Erythroblast (primary cell): ENCODE results near the gene PC.

Experiments used
- GATA1 ChIP-seq: IDR thresholded peaks from 2 replicates; pipeline ENCODE4 v1.6.1; 2011; ENCODE audit warnings: low read depth, mild to moderate bottlenecking, control low read depth, low read length, moderate library complexity
- POLR2A ChIP-seq: IDR thresholded peaks from 2 replicates; pipeline ENCODE4 v1.6.1; 2011; ENCODE audit warnings: mild to moderate bottlenecking, low read length

- no peak for TF ChIP-seq POLR2A
- no peak for TF ChIP-seq GATA1
Measured at GRCh38 chr11:66910016-66910415, 48.2 kb downstream of the PC start.
